Measurements from ENCODE around the gene PGAP3.

DNA sequence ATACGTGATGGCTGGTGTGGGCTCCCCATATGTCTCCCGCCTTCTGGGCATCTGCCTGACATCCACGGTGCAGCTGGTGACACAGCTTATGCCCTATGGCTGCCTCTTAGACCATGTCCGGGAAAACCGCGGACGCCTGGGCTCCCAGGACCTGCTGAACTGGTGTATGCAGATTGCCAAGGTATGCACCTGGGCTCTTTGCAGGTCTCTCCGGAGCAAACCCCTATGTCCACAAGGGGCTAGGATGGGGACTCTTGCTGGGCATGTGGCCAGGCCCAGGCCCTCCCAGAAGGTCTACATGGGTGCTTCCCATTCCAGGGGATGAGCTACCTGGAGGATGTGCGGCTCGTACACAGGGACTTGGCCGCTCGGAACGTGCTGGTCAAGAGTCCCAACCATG is 36.9 kb upstream of the PGAP3 start:
- TF ChIP-seq, protein P1, sequence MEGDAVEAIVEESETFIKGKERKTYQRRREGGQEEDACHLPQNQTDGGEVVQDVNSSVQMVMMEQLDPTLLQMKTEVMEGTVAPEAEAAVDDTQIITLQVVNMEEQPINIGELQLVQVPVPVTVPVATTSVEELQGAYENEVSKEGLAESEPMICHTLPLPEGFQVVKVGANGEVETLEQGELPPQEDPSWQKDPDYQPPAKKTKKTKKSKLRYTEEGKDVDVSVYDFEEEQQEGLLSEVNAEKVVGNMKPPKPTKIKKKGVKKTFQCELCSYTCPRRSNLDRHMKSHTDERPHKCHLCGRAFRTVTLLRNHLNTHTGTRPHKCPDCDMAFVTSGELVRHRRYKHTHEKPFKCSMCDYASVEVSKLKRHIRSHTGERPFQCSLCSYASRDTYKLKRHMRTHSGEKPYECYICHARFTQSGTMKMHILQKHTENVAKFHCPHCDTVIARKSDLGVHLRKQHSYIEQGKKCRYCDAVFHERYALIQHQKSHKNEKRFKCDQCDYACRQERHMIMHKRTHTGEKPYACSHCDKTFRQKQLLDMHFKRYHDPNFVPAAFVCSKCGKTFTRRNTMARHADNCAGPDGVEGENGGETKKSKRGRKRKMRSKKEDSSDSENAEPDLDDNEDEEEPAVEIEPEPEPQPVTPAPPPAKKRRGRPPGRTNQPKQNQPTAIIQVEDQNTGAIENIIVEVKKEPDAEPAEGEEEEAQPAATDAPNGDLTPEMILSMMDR (conservative IDR thresholded peaks at IDR 0.05; ENCODE audit: low read length), result no peak
- no peak for TF ChIP-seq EZH2phosphoT487 (IDR thresholded peaks at IDR 0.05; ENCODE audit: borderline replicate concordance)

Measured in Loucy (cell line).